Measurements from ENCODE around the gene C2orf69. TPM values are rescaled to one million over a fixed set of nuclear protein-coding genes. Genes with fewer than 3 reads are reported as not detected.

C2orf69 gene
- total RNA-seq, 1 donor from 2014 or later: 16.2 TPM

GRCh38 chr2:199962203-199962602, 51.1 kb downstream of the C2orf69 start:
- peaks cover 19% of the 10 kb centered on the region for H3K36me3 Mint-ChIP-seq (ENCODE audit: low read depth)
- H3K27me3 Mint-ChIP-seq (ENCODE audit: low read depth): no peaks in the 10 kb centered on the region
- no peak overlapping the region for H3K4me3 Mint-ChIP-seq
- H3K4me1 Mint-ChIP-seq: peaks cover 16% of the 10 kb centered on the region
- TF ChIP-seq CTCF (conservative IDR thresholded peaks at IDR 0.05): no peak
- H3K27ac Mint-ChIP-seq (ENCODE audit: unreplicated experiment): no peak overlapping the region
- H3K9me3 Mint-ChIP-seq: no peaks in the 10 kb centered on the region
- no peak for DNase-seq (ENCODE audit: low read depth, low spot score)

GRCh38 chr2:199966405-199966804, 55.3 kb downstream of the C2orf69 start:
- Mint-ChIP-seq H3K4me1 (no peaks in the 10 kb centered on the region), H3K27ac (ENCODE audit: unreplicated experiment) (no peak overlapping the region), H3K36me3 (ENCODE audit: low read depth) (peaks cover 13% of the 10 kb centered on the region), H3K9me3 (no peaks in the 10 kb centered on the region), H3K27me3 (ENCODE audit: low read depth) (no peaks in the 10 kb centered on the region), H3K4me3 (no peak overlapping the region)
- DNase-seq (ENCODE audit: low read depth, low spot score): no peak
- no peak for TF ChIP-seq CTCF (conservative IDR thresholded peaks at IDR 0.05)

GRCh38 chr2:199966976-199967375, 55.9 kb downstream of the C2orf69 start:
- DNase-seq (ENCODE audit: low read depth, low spot score): no peak
- Mint-ChIP-seq H3K4me1 (no peaks in the 10 kb centered on the region), H3K27ac (ENCODE audit: unreplicated experiment) (no peak overlapping the region)

GRCh38 chr2:199968126-199968525, 57.0 kb downstream of the C2orf69 start:
- Mint-ChIP-seq H3K9me3 (no peaks in the 10 kb centered on the region), H3K4me3 (no peak overlapping the region), H3K4me1 (no peaks in the 10 kb centered on the region), H3K27ac (ENCODE audit: unreplicated experiment) (no peak overlapping the region), H3K27me3 (ENCODE audit: low read depth) (no peaks in the 10 kb centered on the region), H3K36me3 (ENCODE audit: low read depth) (peaks cover 6% of the 10 kb centered on the region)
- TF ChIP-seq CTCF (conservative IDR thresholded peaks at IDR 0.05): no peak
- DNase-seq (ENCODE audit: low read depth, low spot score): no peak

More at GRCh38 chr2:199966976-199967375, 55.9 kb downstream of the C2orf69 start:
- Mint-ChIP-seq H3K4me3 (no peak overlapping the region), H3K27me3 (ENCODE audit: low read depth) (no peaks in the 10 kb centered on the region), H3K9me3 (no peaks in the 10 kb centered on the region), H3K36me3 (ENCODE audit: low read depth) (peaks cover 11% of the 10 kb centered on the region)
- TF ChIP-seq CTCF (conservative IDR thresholded peaks at IDR 0.05): no peak

- no peak for DNase-seq (ENCODE audit: low read depth, low spot score)
- H3K27ac Mint-ChIP-seq (ENCODE audit: unreplicated experiment): no peak overlapping the region
- no peaks in the 10 kb centered on the region for H3K27me3 Mint-ChIP-seq (ENCODE audit: low read depth)
- H3K36me3 Mint-ChIP-seq (ENCODE audit: low read depth): no peaks in the 10 kb centered on the region
- no peaks in the 10 kb centered on the region for H3K4me1 Mint-ChIP-seq
- no peaks in the 10 kb centered on the region for H3K9me3 Mint-ChIP-seq
- no peak for TF ChIP-seq CTCF (conservative IDR thresholded peaks at IDR 0.05)
- no peak overlapping the region for H3K4me3 Mint-ChIP-seq
Observed at GRCh38 chr2:199972088-199972626, 61.1 kb downstream of the C2orf69 start.
